NCI-H1092 (cell line): ENCODE data around the gene TMED5.
"Not testable (repeated sequence)": the region's sequence is repeated elsewhere in the genome, so short reads cannot be mapped to it uniquely, and the experiment has no call there.

Experiments
- DNase-seq: peaks from one replicate; lab custom pipeline; 2025; lab: John Stamatoyannopoulos, UW

The TMED5 gene

GRCh38 chr1:93171549-93172034 lies 8.6 kb downstream of the TMED5 start:
- DNase-seq, result no peak

GRCh38 chr1:93170141-93170678 lies 10.0 kb downstream of the TMED5 start:
- DNase-seq, result not testable (repeated sequence)

GRCh38 chr1:93167006-93167405 lies 13.2 kb downstream of the TMED5 start:
- no peak for DNase-seq

GRCh38 chr1:93165895-93166294 lies 14.3 kb downstream of the TMED5 start:
- DNase-seq, result not testable (repeated sequence)

- no peak for DNase-seq
These were observed 15.4 kb downstream of the TMED5 start for GRCh38 chr1:93164816-93165215.

- not testable (repeated sequence) for DNase-seq
These were observed 16.9 kb downstream of the TMED5 start for GRCh38 chr1:93163314-93163713.

GRCh38 chr1:93159337-93159736 lies 20.9 kb downstream of the TMED5 start:
- no peak for DNase-seq

- no peak for DNase-seq
These were observed 24.9 kb downstream of the TMED5 start for GRCh38 chr1:93155335-93155734.

GRCh38 chr1:93154898-93155297 lies 25.3 kb downstream of the TMED5 start:
- no peak for DNase-seq

GRCh38 chr1:93152835-93153234 lies 27.4 kb downstream of the TMED5 start:
- DNase-seq, result no peak

- DNase-seq, result no peak
These were observed 28.7 kb downstream of the TMED5 start for GRCh38 chr1:93151474-93151873.

- DNase-seq, result no peak
These were observed 29.5 kb downstream of the TMED5 start for GRCh38 chr1:93150729-93151128.

- no peak for DNase-seq
These were observed 32.2 kb downstream of the TMED5 start for GRCh38 chr1:93148001-93148400.

- DNase-seq, result no peak
These were observed 36.4 kb downstream of the TMED5 start for GRCh38 chr1:93143769-93144168.

- no peak for DNase-seq
These were observed 37.1 kb downstream of the TMED5 start for GRCh38 chr1:93143136-93143535.

GRCh38 chr1:93142161-93142560 lies 38.1 kb downstream of the TMED5 start:
- no peak for DNase-seq

- DNase-seq, result no peak
These were observed 40.1 kb downstream of the TMED5 start for GRCh38 chr1:93140106-93140505.

- no peak for DNase-seq
These were observed 42.5 kb downstream of the TMED5 start for GRCh38 chr1:93137604-93138292.

- no peak for DNase-seq
These were observed 43.8 kb downstream of the TMED5 start for GRCh38 chr1:93136445-93136844.

- no peak for DNase-seq
These were observed 47.6 kb downstream of the TMED5 start for GRCh38 chr1:93132638-93133037.

- no peak for DNase-seq
These were observed 50.6 kb downstream of the TMED5 start for GRCh38 chr1:93129507-93130099.

- no peak for DNase-seq
These were observed 55.5 kb downstream of the TMED5 start for GRCh38 chr1:93124556-93125355.
